ENCODE measurements around the gene BIRC3. TPM values are rescaled to one million over a fixed set of nuclear protein-coding genes. Genes with fewer than 3 reads are reported as not detected.
A peak's percentile ranks its signal among the peaks of the same experiment; 100 is the strongest.

Gene BIRC3
- total RNA-seq, 5 donors from 2014 or later (not counting 1 experiment from before 2014, with no cell fraction given) = 82.6 to 114 (median 96.0) TPM

DNA sequence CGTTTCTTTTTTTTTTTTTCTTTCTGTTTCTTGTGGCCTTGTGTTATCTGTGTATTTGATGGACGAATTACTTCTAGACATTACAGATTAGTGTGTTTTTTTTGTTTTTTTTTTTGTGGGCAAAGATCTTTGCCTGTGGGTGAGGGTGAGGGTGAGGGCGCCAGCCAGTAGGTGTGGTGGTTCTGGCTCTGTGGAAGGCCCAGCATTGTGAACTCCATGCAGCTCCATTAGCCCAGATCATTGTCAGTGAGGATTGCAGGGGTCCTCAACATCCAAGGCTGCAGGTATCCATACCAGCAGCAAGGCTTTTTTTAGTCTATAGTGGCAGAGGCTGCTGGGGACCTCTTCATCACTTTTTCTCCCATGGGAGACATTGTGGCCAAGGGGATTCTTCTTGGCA, 43.4 kb downstream of the BIRC3 start:
- H3K27ac Mint-ChIP-seq = peak overlapping the region; percentile 91 to 93
- peaks cover 0 to 34% of the 10 kb centered on the region in 2 donors for H3K36me3 ChIP-seq (ENCODE audit: control insufficient read depth in 2 of 2, extremely low read depth in 1 of 2, insufficient read depth in 1 of 2, low read length in 1 of 2)

DNA sequence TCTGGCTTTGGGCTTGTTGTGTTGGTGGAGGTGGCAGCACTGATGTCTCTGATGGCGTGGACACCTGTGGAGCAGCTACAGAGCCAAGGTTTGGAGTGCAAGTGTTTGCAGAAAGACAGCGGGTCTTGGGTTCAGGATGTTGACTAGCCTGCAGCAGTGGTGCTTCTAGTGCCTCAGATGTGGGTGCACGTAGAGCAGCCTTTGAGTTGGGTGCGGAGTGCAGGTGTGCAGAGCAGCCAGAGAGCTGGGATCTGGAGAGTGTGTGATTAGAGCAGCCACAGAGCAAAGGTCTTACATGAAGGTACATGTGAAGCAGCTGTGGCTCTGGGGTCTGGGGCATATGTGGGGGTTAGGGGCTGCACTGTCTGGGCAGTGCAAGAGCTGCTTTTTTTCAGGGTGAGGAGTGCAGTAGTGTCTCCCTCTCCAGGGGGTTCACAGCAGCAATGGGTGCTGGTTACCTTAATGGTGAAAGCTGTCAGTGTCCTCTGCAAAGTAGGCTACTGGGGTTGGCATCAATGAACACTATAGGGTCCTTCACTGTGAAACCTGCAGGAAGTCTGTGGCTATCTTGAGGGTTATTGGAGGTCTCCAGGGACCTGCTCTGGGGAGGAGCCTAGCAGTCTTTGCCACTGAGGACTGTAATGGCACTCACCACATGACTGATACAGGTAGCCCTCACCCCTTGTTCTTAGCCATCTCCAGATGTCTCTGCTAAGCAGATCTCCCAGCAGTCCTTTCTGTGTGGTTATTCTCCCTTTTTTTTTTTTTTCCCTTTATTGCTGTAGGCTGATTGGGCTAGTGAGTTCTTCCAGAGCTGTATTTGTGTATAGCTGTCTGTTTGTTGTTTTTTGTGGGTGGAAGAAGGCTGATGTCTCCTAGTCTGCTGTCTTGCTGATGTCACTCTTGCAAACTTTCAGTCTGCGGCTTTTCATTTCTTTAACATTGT, 44.1 kb downstream of the BIRC3 start:
- peak; percentile 80 to 92 (median 89) for ATAC-seq (replicated peaks in 1 of 4)
- Histone ChIP-seq H3K4me1 (ENCODE audit: control insufficient read depth in 1 of 2, extremely low read depth in 1 of 2, insufficient read depth in 2 of 2, low read length in 2 of 2) (peaks cover 13 to 21% of the 10 kb centered on the region in 2 experiments), H3K27me3 (replicated peaks in 1 of 2; ENCODE audit: control insufficient read depth in 2 of 2, extremely low read depth in 1 of 2, insufficient read depth in 2 of 2, low read length in 1 of 2) (no peaks in the 10 kb centered on the region), H3K4me3 (ENCODE audit: control insufficient read depth in 1 of 2, extremely low read depth in 1 of 2, low read length in 1 of 2) (no peak overlapping the region), H3K27ac (ENCODE audit: low read length) (peak overlapping the region; percentile 70), H3K36me3 (ENCODE audit: control insufficient read depth in 2 of 2, extremely low read depth in 1 of 2, insufficient read depth in 1 of 2, low read length in 1 of 2) (peaks cover 0 to 39% of the 10 kb centered on the region in 2 donors), H3K9me3 (no peaks in the 10 kb centered on the region)
- DNase-seq = peak in 34 of 35 experiments; percentile 25 to 76 (median 52)
- Mint-ChIP-seq H3K36me3 (peaks cover 78% of the 10 kb centered on the region), H3K27ac (peak overlapping the region; percentile 91 to 93), H3K4me3 (peak overlapping the region; percentile 64 to 69 (median 66)), H3K9me3 (peaks cover 3 to 12% (median 6%) of the 10 kb centered on the region in 3 donors), H3K4me1 (peaks cover 61 to 70% (median 68%) of the 10 kb centered on the region in 3 donors), H3K27me3 (no peaks in the 10 kb centered on the region)
- 43% methylated on average over 4 of the region's 5 CpGs for WGBS (ENCODE audit: insufficient coverage)
- CTCF ChIA-PET = interaction anchor here (0.6 to 2.8 kb wide), 14 partner anchors 10 to 138 kb away, joined by 3 to 11 read pairs (median 4); no protein-coding TSS in a partner anchor
- POLR2A ChIA-PET = interaction anchor here (0.6 to 4.2 kb wide), 9 partner anchors 8 to 92 kb away, joined by 3 to 50 read pairs (median 4); partner anchors contain the start of gene BIRC2 (in 1 of the 2)

More for the DNA sequence above, 43.4 kb downstream of the BIRC3 start:
- CTCF ChIA-PET = interaction anchor here (0.5 to 2.8 kb wide), 11 partner anchors 9 to 91 kb away, joined by 3 to 11 read pairs (median 4); no protein-coding TSS in a partner anchor
- Mint-ChIP-seq H3K36me3 (peaks cover 77% of the 10 kb centered on the region), H3K4me3 (peak overlapping the region; percentile 64 to 69 (median 66)), H3K27me3 (no peaks in the 10 kb centered on the region), H3K4me1 (peaks cover 59 to 74% (median 70%) of the 10 kb centered on the region in 3 donors), H3K9me3 (peaks cover 3 to 16% (median 7%) of the 10 kb centered on the region in 3 donors)
- DNase-seq (peak in 10 of 35 experiments; percentile 15 to 51 (median 33)), ATAC-seq (replicated peaks in 1 of 4) (peak; percentile 13 to 57 (median 52))
- Histone ChIP-seq H3K4me1 (ENCODE audit: control insufficient read depth in 1 of 2, extremely low read depth in 1 of 2, insufficient read depth in 2 of 2, low read length in 2 of 2) (peaks cover 13 to 21% of the 10 kb centered on the region in 2 experiments), H3K9me3 (no peaks in the 10 kb centered on the region), H3K27ac (ENCODE audit: low read length) (peak overlapping the region; percentile 70), H3K27me3 (replicated peaks in 1 of 2; ENCODE audit: control insufficient read depth in 2 of 2, extremely low read depth in 1 of 2, insufficient read depth in 2 of 2, low read length in 1 of 2) (no peaks in the 10 kb centered on the region), H3K4me3 (ENCODE audit: control insufficient read depth in 1 of 2, extremely low read depth in 1 of 2, low read length in 1 of 2) (no peak overlapping the region)
- no CpG with 5 or more reads among the region's 3 CpGs for WGBS (ENCODE audit: insufficient coverage)
- POLR2A ChIA-PET = interaction anchor here (0.6 to 4.2 kb wide), 8 partner anchors 11 to 66 kb away, joined by 3 to 50 read pairs (median 3); partner anchors contain the start of gene BIRC2 (in 1 of the 2)

DNA sequence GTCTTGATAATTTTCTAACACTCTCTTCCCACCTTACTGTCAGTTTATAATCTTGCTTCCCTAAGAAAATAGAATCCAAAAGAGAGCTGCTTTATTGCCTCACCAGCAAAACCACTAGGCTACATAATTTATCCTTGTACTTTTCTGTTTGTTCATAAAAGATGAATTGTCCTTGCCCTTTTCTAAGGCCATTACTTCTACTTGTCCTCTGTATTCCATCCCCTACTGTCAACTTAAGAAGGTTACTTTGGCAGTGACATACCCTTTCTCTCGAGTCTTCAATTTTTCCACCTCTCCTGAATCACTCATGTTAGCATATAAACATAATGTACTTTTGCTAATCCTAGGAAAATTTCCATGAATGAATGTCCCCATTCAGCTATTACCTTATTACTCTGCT, 47.7 kb downstream of the BIRC3 start:
- no peaks in the 10 kb centered on the region for H3K27me3 ChIP-seq (replicated peaks in 1 of 2; ENCODE audit: control insufficient read depth in 2 of 2, extremely low read depth in 1 of 2, insufficient read depth in 2 of 2, low read length in 1 of 2)
- WGBS (ENCODE audit: insufficient coverage) = no CpG with 5 or more reads among the region's 1 CpG
- peaks cover 49 to 65% (median 63%) of the 10 kb centered on the region in 3 donors for H3K4me1 Mint-ChIP-seq
- ATAC-seq (replicated peaks in 1 of 4) (no peak), DNase-seq (no peak)
- H3K27me3 Mint-ChIP-seq = no peaks in the 10 kb centered on the region
- no peaks in the 10 kb centered on the region for H3K9me3 ChIP-seq
- no peak overlapping the region for H3K4me3 Mint-ChIP-seq
- H3K9me3 Mint-ChIP-seq = peaks cover 2 to 4% (median 3%) of the 10 kb centered on the region in 3 donors
- no peak overlapping the region for H3K4me3 ChIP-seq (ENCODE audit: control insufficient read depth in 1 of 2, extremely low read depth in 1 of 2, low read length in 1 of 2)
- peaks cover 0 to 43% of the 10 kb centered on the region in 2 donors for H3K36me3 ChIP-seq (ENCODE audit: control insufficient read depth in 2 of 2, extremely low read depth in 1 of 2, insufficient read depth in 1 of 2, low read length in 1 of 2)
- CTCF ChIA-PET = interaction anchor here (0.8 to 1.9 kb wide), 8 partner anchors 15 to 248 kb away, joined by 3 to 9 read pairs (median 6); no protein-coding TSS in a partner anchor
- H3K4me1 ChIP-seq (ENCODE audit: control insufficient read depth in 1 of 2, extremely low read depth in 1 of 2, insufficient read depth in 2 of 2, low read length in 2 of 2) = peaks cover 13 to 23% of the 10 kb centered on the region in 2 experiments
- no peak overlapping the region for H3K27ac ChIP-seq (ENCODE audit: low read length)
- peak overlapping the region; percentile 8 to 47 for H3K27ac Mint-ChIP-seq
- H3K36me3 Mint-ChIP-seq = peaks cover 73% of the 10 kb centered on the region
- POLR2A ChIA-PET = interaction anchor here in 1 of 2 donors (0.8 to 1.0 kb wide), 2 partner anchors 16 to 49 kb away, joined by 3 to 5 read pairs; no protein-coding TSS in a partner anchor

DNA sequence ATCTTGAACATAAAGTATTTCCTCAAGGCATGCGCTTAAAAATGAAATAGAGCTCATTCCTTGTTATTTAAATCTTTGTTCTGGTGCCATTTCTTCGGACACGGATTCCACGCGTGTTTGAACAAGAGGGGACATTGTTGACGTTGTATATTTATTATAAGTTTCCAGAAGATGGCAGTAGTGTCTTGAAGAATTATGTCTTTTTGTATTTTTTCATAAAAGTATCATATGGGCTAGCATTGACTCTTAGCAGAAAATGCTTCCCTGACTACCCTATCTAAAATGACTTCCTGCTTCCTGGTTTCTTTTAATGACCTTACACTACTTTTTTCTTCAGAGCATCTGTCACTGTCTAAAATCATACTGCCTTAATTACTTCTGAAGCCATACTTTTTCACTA, 50.1 kb downstream of the BIRC3 start:
- H3K9me3 Mint-ChIP-seq = no peaks in the 10 kb centered on the region
- ChIA-PET CTCF (interaction anchor here (0.6 to 3.7 kb wide), 47 partner anchors 8 to 299 kb away, joined by 3 to 29 read pairs (median 4); no protein-coding TSS in a partner anchor), POLR2A (interaction anchor here (0.6 to 1.0 kb wide), 3 partner anchors 22 to 127 kb away, joined by 3 read pairs; no protein-coding TSS in a partner anchor)
- peaks cover 0 to 3% of the 10 kb centered on the region in 2 experiments for H3K4me1 ChIP-seq (ENCODE audit: control insufficient read depth in 1 of 2, extremely low read depth in 1 of 2, insufficient read depth in 2 of 2, low read length in 2 of 2)
- H3K4me3 ChIP-seq (ENCODE audit: control insufficient read depth in 1 of 2, extremely low read depth in 1 of 2, low read length in 1 of 2) = no peak overlapping the region
- DNase-seq (peak in 1 of 35 experiments; percentile 53), ATAC-seq (replicated peaks in 1 of 4) (peak; percentile 57 to 80 (median 73))
- peaks cover 0 to 43% of the 10 kb centered on the region in 2 donors for H3K36me3 ChIP-seq (ENCODE audit: control insufficient read depth in 2 of 2, extremely low read depth in 1 of 2, insufficient read depth in 1 of 2, low read length in 1 of 2)
- WGBS (ENCODE audit: insufficient coverage) = no CpG with 5 or more reads among the region's 6 CpGs
- H3K27ac Mint-ChIP-seq = peak overlapping the region; percentile 76 to 81
- H3K27me3 ChIP-seq (replicated peaks in 1 of 2; ENCODE audit: control insufficient read depth in 2 of 2, extremely low read depth in 1 of 2, insufficient read depth in 2 of 2, low read length in 1 of 2) = no peaks in the 10 kb centered on the region
- peaks cover 33 to 50% (median 47%) of the 10 kb centered on the region in 3 donors for H3K4me1 Mint-ChIP-seq
- H3K27me3 Mint-ChIP-seq = no peaks in the 10 kb centered on the region
- H3K9me3 ChIP-seq = no peaks in the 10 kb centered on the region
- H3K27ac ChIP-seq (ENCODE audit: low read length) = no peak overlapping the region
- peak overlapping the region in 1 of 3 donors; percentile 9 for H3K4me3 Mint-ChIP-seq
- H3K36me3 Mint-ChIP-seq = peaks cover 60% of the 10 kb centered on the region

DNA sequence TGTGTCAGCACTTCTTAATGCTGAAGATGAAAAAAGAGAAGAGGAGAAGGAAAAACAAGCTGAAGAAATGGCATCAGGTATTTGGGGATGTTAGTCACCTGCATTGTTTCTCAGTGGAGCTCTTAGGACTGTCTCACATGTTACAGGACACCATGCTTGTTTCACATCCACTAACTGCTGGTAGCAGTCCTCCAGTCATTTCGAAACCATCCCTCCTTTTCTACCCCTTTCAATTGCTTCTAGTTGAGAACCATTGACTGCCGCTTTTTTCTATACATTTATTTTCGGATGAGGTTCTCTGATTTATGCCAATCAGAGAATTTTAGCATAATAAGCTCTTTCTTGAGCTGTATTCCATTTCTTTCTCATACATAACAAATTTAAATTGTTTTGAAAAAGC, 51.2 kb downstream of the BIRC3 start:
- CTCF ChIA-PET = interaction anchor here (0.6 to 3.7 kb wide), 15 partner anchors 22 to 298 kb away, joined by 3 to 25 read pairs (median 4); no protein-coding TSS in a partner anchor
- WGBS (ENCODE audit: insufficient coverage) = no CpG with 5 or more reads among the region's 3 CpGs
- H3K36me3 ChIP-seq (ENCODE audit: control insufficient read depth in 2 of 2, extremely low read depth in 1 of 2, insufficient read depth in 1 of 2, low read length in 1 of 2) = peaks cover 0 to 39% of the 10 kb centered on the region in 2 donors
- ATAC-seq (replicated peaks in 1 of 4) (no peak), DNase-seq (no peak)
- Mint-ChIP-seq H3K9me3 (no peaks in the 10 kb centered on the region), H3K4me1 (peaks cover 29 to 44% (median 42%) of the 10 kb centered on the region in 3 donors), H3K27me3 (no peaks in the 10 kb centered on the region), H3K27ac (peak overlapping the region; percentile 35 to 61), H3K36me3 (peaks cover 51% of the 10 kb centered on the region), H3K4me3 (no peak overlapping the region)
- peaks cover 0 to 2% of the 10 kb centered on the region in 2 experiments for H3K4me1 ChIP-seq (ENCODE audit: control insufficient read depth in 1 of 2, extremely low read depth in 1 of 2, insufficient read depth in 2 of 2, low read length in 2 of 2)
- H3K9me3 ChIP-seq = no peaks in the 10 kb centered on the region
- H3K4me3 ChIP-seq (ENCODE audit: control insufficient read depth in 1 of 2, extremely low read depth in 1 of 2, low read length in 1 of 2) = no peak overlapping the region
- no peaks in the 10 kb centered on the region for H3K27me3 ChIP-seq (replicated peaks in 1 of 2; ENCODE audit: control insufficient read depth in 2 of 2, extremely low read depth in 1 of 2, insufficient read depth in 2 of 2, low read length in 1 of 2)
- POLR2A ChIA-PET = interaction anchor here (0.6 to 0.9 kb wide), 6 partner anchors 18 to 57 kb away, joined by 3 to 12 read pairs (median 4); no protein-coding TSS in a partner anchor
- H3K27ac ChIP-seq (ENCODE audit: low read length) = no peak overlapping the region
